Measurements from ENCODE around the gene HADHA.
"Not testable (repeated sequence)": the region's sequence is repeated elsewhere in the genome, so short reads cannot be mapped to it uniquely, and the experiment has no call there.

HADHA gene

GRCh38 chr2:26170795-26171194 is 73.6 kb downstream of the HADHA start:
- no peaks in the 10 kb centered on the region for H3K36me3 Mint-ChIP-seq (ENCODE audit: low read depth)
- intact Hi-C loops (cut with micrococcal nuclease), result no loop called here
- peaks cover 56% of the 10 kb centered on the region for H3K27me3 Mint-ChIP-seq
- peaks cover 17% of the 10 kb centered on the region for H3K4me1 Mint-ChIP-seq (ENCODE audit: low read depth)
- H3K9me3 Mint-ChIP-seq, result no peaks in the 10 kb centered on the region
- no peak overlapping the region for H3K4me3 Mint-ChIP-seq
- no peak overlapping the region for H3K27ac Mint-ChIP-seq

- Mint-ChIP-seq H3K36me3 (ENCODE audit: low read depth) (no peaks in the 10 kb centered on the region), H3K27ac (no peak overlapping the region), H3K4me3 (no peak overlapping the region), H3K27me3 (peaks cover 47% of the 10 kb centered on the region), H3K4me1 (ENCODE audit: low read depth) (peaks cover 17% of the 10 kb centered on the region), H3K9me3 (no peaks in the 10 kb centered on the region)
- intact Hi-C loops (cut with micrococcal nuclease), result no loop called here
These were observed 74.6 kb downstream of the HADHA start for GRCh38 chr2:26169681-26170414.

GRCh38 chr2:26169226-26169625 is 75.2 kb downstream of the HADHA start:
- Mint-ChIP-seq H3K9me3 (no peaks in the 10 kb centered on the region), H3K27ac (no peak overlapping the region), H3K4me1 (ENCODE audit: low read depth) (peaks cover 17% of the 10 kb centered on the region), H3K36me3 (ENCODE audit: low read depth) (no peaks in the 10 kb centered on the region), H3K27me3 (peaks cover 43% of the 10 kb centered on the region), H3K4me3 (no peak overlapping the region)
- intact Hi-C loops (cut with micrococcal nuclease), result no loop called here

- Mint-ChIP-seq H3K27me3 (peaks cover 38% of the 10 kb centered on the region), H3K9me3 (no peaks in the 10 kb centered on the region), H3K4me1 (ENCODE audit: low read depth) (peaks cover 17% of the 10 kb centered on the region), H3K4me3 (no peak overlapping the region), H3K36me3 (ENCODE audit: low read depth) (no peaks in the 10 kb centered on the region), H3K27ac (no peak overlapping the region)
- intact Hi-C loops (cut with micrococcal nuclease), result no loop called here
These were observed 75.6 kb downstream of the HADHA start for GRCh38 chr2:26168785-26169184.

DNA sequence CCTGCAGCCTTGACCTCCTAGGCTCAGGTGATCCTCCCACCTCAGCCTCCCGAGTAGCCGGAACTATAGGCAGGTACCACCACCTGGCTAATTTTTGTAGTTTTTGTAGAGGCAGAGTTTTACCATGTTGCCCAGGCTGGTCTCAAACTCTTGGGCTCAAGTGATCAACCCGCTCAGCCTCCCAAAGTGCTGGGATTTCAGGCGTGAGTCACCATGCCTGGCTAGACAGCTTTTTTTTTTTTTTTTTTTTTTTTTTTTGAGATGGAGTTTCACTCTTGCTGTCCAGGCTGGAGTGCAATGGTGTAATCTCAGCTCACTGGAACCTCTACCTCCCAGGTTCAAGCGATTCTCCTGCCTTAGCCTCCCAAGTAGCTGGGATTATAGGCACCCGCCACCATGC is 77.9 kb downstream of the HADHA start:
- H3K36me3 Mint-ChIP-seq (ENCODE audit: low read depth); H3K4me1 Mint-ChIP-seq (ENCODE audit: low read depth); intact Hi-C loops (cut with micrococcal nuclease); H3K9me3 Mint-ChIP-seq; H3K27ac Mint-ChIP-seq; H3K4me3 Mint-ChIP-seq: not testable (repeated sequence)
- H3K27me3 Mint-ChIP-seq, result peaks cover 24% of the 10 kb centered on the region

DNA sequence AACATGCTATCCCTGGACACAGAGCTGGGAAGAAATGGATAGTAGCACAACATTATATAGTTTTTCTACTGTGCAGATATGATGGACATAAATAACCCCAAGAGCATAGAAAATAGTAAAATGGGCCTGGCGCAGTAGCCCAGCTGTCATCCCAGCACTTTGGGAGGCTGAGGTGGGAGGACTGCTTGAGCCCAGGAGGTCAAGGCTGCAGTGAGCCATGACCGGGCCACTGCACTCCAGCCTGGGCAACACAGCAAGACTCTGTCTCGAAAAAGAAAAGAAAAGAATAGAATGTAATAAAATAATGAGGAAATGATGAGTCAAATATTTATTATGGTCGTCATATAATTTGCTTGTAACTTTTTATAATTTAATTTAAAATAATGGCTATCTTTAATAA is 79.0 kb downstream of the HADHA start:
- intact Hi-C loops (cut with micrococcal nuclease), result no loop called here
- H3K27ac Mint-ChIP-seq, result no peak overlapping the region
- H3K27me3 Mint-ChIP-seq, result peaks cover 13% of the 10 kb centered on the region
- H3K4me1 Mint-ChIP-seq (ENCODE audit: low read depth), result no peaks in the 10 kb centered on the region
- H3K4me3 Mint-ChIP-seq, result no peak overlapping the region
- no peaks in the 10 kb centered on the region for H3K36me3 Mint-ChIP-seq (ENCODE audit: low read depth)
- no peaks in the 10 kb centered on the region for H3K9me3 Mint-ChIP-seq

- Mint-ChIP-seq H3K36me3 (ENCODE audit: low read depth) (no peaks in the 10 kb centered on the region), H3K9me3 (no peaks in the 10 kb centered on the region), H3K4me3 (no peak overlapping the region), H3K27ac (no peak overlapping the region), H3K27me3 (peaks cover 7% of the 10 kb centered on the region), H3K4me1 (ENCODE audit: low read depth) (no peaks in the 10 kb centered on the region)
- intact Hi-C loops (cut with micrococcal nuclease), result no loop called here
These were observed 79.7 kb downstream of the HADHA start for GRCh38 chr2:26164641-26165211.

GRCh38 chr2:26164231-26164630 is 80.2 kb downstream of the HADHA start:
- H3K4me1 Mint-ChIP-seq (ENCODE audit: low read depth), result no peaks in the 10 kb centered on the region
- H3K9me3 Mint-ChIP-seq, result no peaks in the 10 kb centered on the region
- H3K27ac Mint-ChIP-seq, result no peak overlapping the region
- intact Hi-C loops (cut with micrococcal nuclease), result no loop called here
- no peak overlapping the region for H3K4me3 Mint-ChIP-seq
- no peaks in the 10 kb centered on the region for H3K36me3 Mint-ChIP-seq (ENCODE audit: low read depth)
- peaks cover 2% of the 10 kb centered on the region for H3K27me3 Mint-ChIP-seq

GRCh38 chr2:26162963-26163362 is 81.5 kb downstream of the HADHA start:
- peaks cover 2% of the 10 kb centered on the region for H3K27me3 Mint-ChIP-seq
- H3K9me3 Mint-ChIP-seq, result no peaks in the 10 kb centered on the region
- no peak overlapping the region for H3K4me3 Mint-ChIP-seq
- H3K36me3 Mint-ChIP-seq (ENCODE audit: low read depth), result no peaks in the 10 kb centered on the region
- H3K27ac Mint-ChIP-seq, result no peak overlapping the region
- intact Hi-C loops (cut with micrococcal nuclease), result no loop called here
- no peaks in the 10 kb centered on the region for H3K4me1 Mint-ChIP-seq (ENCODE audit: low read depth)

DNA sequence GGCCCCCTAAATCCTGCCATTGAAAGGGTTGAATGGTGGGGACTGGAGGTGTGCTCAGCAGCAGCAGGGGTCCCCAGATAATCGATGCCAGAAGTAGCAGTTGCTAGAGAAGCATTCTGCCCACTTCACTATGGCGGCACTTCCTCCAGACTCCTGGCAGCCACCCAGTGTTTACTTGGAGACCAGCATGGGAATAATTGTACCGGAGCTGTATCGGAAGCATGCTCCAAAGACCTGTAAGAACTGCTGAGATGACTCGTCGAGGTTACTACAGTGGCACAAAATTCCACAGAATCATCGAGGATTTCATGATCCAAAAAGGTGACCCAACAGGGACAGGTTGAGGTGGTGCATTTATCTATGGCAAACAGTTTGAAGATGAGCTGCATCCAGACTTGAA is 82.5 kb downstream of the HADHA start:
- H3K9me3 Mint-ChIP-seq, result no peaks in the 10 kb centered on the region
- no peak overlapping the region for H3K27ac Mint-ChIP-seq
- intact Hi-C loops (cut with micrococcal nuclease), result no loop called here
- H3K27me3 Mint-ChIP-seq, result peaks cover 2% of the 10 kb centered on the region
- H3K4me1 Mint-ChIP-seq (ENCODE audit: low read depth), result no peaks in the 10 kb centered on the region
- H3K36me3 Mint-ChIP-seq (ENCODE audit: low read depth), result no peaks in the 10 kb centered on the region
- H3K4me3 Mint-ChIP-seq, result no peak overlapping the region

- no peaks in the 10 kb centered on the region for H3K36me3 Mint-ChIP-seq (ENCODE audit: low read depth)
- H3K27ac Mint-ChIP-seq, result no peak overlapping the region
- intact Hi-C loops (cut with micrococcal nuclease), result no loop called here
- no peaks in the 10 kb centered on the region for H3K27me3 Mint-ChIP-seq
- H3K9me3 Mint-ChIP-seq, result no peaks in the 10 kb centered on the region
- H3K4me3 Mint-ChIP-seq, result no peak overlapping the region
- H3K4me1 Mint-ChIP-seq (ENCODE audit: low read depth), result no peaks in the 10 kb centered on the region
These were observed 86.9 kb downstream of the HADHA start for GRCh38 chr2:26157580-26157979.

GRCh38 chr2:26150243-26150642 is 94.2 kb downstream of the HADHA start:
- H3K4me3 Mint-ChIP-seq, result no peak overlapping the region
- no peaks in the 10 kb centered on the region for H3K36me3 Mint-ChIP-seq (ENCODE audit: low read depth)
- intact Hi-C loops (cut with micrococcal nuclease), result no loop called here
- peaks cover 22% of the 10 kb centered on the region for H3K27me3 Mint-ChIP-seq
- H3K9me3 Mint-ChIP-seq, result no peaks in the 10 kb centered on the region
- peaks cover 5% of the 10 kb centered on the region for H3K4me1 Mint-ChIP-seq (ENCODE audit: low read depth)
- H3K27ac Mint-ChIP-seq, result no peak overlapping the region

DNA sequence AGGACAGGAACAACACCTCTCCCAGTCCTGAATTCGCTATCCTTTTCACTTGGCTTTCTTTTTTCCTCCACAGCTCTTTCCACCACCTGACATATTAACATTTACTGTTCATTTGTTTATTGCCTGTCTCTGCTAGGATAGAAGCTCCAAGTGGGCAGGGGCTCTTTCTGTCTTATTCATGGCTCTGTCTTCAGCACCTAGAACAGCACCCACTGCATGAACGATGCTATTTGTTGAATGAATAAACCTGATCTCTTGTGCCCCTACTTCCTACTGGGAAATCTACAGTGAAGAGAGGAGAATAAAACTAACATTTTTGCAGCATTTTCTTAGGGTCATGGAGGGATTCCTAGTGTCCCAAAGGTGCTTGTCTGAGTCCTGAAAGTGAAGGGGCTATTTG is 95.9 kb downstream of the HADHA start:
- intact Hi-C loops (cut with micrococcal nuclease), result loop anchor here (10.0 kb wide), 1 partner anchor 64 kb away; no protein-coding TSS in a partner anchor
- Mint-ChIP-seq H3K27me3 (peaks cover 22% of the 10 kb centered on the region), H3K36me3 (ENCODE audit: low read depth) (no peaks in the 10 kb centered on the region), H3K4me1 (ENCODE audit: low read depth) (peaks cover 15% of the 10 kb centered on the region), H3K4me3 (no peak overlapping the region), H3K9me3 (no peaks in the 10 kb centered on the region), H3K27ac (no peak overlapping the region)

DNA sequence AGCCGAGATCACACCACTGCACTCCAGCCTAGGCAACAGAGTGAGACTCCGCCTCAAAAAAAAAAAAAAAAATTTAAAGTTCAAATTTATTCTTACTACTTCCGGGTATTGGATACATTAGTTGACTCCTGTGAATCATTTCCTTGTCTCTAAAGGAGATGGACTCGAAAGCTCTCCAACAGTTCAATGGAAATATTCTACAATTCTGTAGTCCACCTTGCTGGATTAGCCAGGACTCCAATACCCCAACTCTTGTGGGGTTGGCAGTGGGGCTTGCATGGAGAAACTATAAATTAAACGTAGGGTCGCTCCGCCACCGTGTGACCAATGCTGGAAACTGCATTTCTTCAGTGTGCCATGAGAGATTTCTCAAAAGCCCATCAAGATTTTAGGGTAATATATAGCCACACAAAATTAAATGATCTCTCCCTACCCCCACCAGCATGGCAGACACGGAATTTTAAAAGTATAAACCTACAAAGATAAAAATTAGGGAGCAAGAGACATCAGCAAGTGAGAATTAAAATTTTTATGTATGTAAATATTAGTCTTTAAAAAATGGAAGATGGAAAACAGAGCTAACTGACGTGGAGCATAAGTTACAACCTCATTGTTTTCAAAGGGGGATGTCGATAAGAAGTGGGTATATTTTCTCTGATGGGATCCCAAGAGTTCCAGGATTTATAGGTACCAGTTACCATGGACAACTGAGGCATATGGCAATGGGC is 99.3 kb downstream of the HADHA start:
- Mint-ChIP-seq H3K4me1 (ENCODE audit: low read depth) (peaks cover 17% of the 10 kb centered on the region), H3K27ac (no peak overlapping the region), H3K36me3 (ENCODE audit: low read depth) (peaks cover 8% of the 10 kb centered on the region), H3K27me3 (peaks cover 17% of the 10 kb centered on the region), H3K4me3 (no peak overlapping the region), H3K9me3 (no peaks in the 10 kb centered on the region)
- intact Hi-C loops (cut with micrococcal nuclease), result loop anchor here (1.0 to 10.0 kb wide), 3 partner anchors 60 to 194 kb away; no protein-coding TSS in a partner anchor

Data from dendritic cell treated with granulocyte-macrophage colony-stimulating factor and Interleukin-4, amounts not matched to agents 40 ng/mL and 50 ng/mL, for 4 days (primary cell).